Ovary (tissue), 9 donors: ENCODE data around the gene DYRK1A. TPM values are rescaled to one million over a fixed set of nuclear protein-coding genes. Genes with fewer than 3 reads are reported as not detected.

ENCODE experiments used
- DNase-seq, 5 donors: peaks; one replicate each; pipeline ENCODE4 v3.0.0-alpha.2; 2019 to 2020
- H3K27ac ChIP-seq, 2 donors: fragments of 200-600 bp; one replicate each; pipeline versions ENCODE4 v1.5.1 to v1.8.0; 2019 to 2022
- H3K27me3 ChIP-seq: fragments of 200-600 bp; one replicate; pipeline ENCODE4 v1.8.0; 2022
- H3K36me3 ChIP-seq: fragments of 200-600 bp; sonication (generic); one replicate; pipeline ENCODE4 v1.5.1; 2019
- H3K4me1 ChIP-seq: one replicate; pipeline ENCODE4 v1.8.1; 2013; ENCODE audit warnings: mild to moderate bottlenecking, moderate library complexity; ENCODE audit not compliant: insufficient read depth
- H3K4me3 ChIP-seq: fragments of 200-600 bp; sonication (generic); one replicate; pipeline ENCODE4 v1.5.1; 2017
- H3K9me3 ChIP-seq, 2 donors: fragments of 200-600 bp in 1 of 2; sonication (generic) in 1 of 2; one replicate each; pipeline versions ENCODE4 v1.5.1 to v1.8.1; 2013 to 2019; ENCODE audit warnings: mild to moderate bottlenecking in 1 of 2, moderate library complexity in 1 of 2
- EP300 ChIP-seq: sonication (generic); formaldehyde crosslinking; IDR thresholded peaks from one replicate; pipeline ENCODE4 v1.6.1; 2017; ENCODE audit warnings: antibody characterized with exemption
- POLR2A ChIP-seq: fragments of 450-650 bp; IDR thresholded peaks from one replicate; pipeline ENCODE4 v1.6.1; 2017; ENCODE audit warnings: antibody characterized with exemption, mild to moderate bottlenecking, moderate library complexity
- WGBS, 3 donors: extraction: QIAGEN DNeasy Blood & Tissue Kit in 1 of 3; methylation state at CpG; one replicate each; pipeline versions ENCODE4 v1.1.5 to v1.1.7; 2013 to 2017; 5-methylcytosine and 5-hydroxymethylcytosine counted together
- intact Hi-C, 4 donors: fragments of 100-400 bp; cut with DNase I; formaldehyde crosslinking; loops; one replicate each; pipeline versions ENCODE4 v1.11.0 to v1.15.1; 2022 to 2023
- polyA plus RNA-seq, 2 donors: library from polyadenylated mRNA; stranded (reverse); fragments of 200-250 nt in 1 of 2; fragments of 350-450 nt in 1 of 2; fragmentation: Illumina TruSeq in 1 of 2; extraction: RNeasy Lipid Tissue Mini Kit (QIAGEN cat#74804) in 1 of 2; gene quantifications; one replicate each; pipeline ENCODE4 v1.2.3, GENCODE V29; 2013 to 2014
- total RNA-seq, 7 donors: library from RNA; depleted of rRNA in 2 of 7; stranded (reverse); fragments of >200 nt in 2 of 7; fragmentation: NEBNext Ultra II Directional in 3 of 7; extraction: Animal tissue kit (Norgen Biotek cat#: 25700) in 3 of 7; gene quantifications; one replicate each; pipeline versions ENCODE4 v1.1.0 to v1.2.4, GENCODE V29; 2016 to 2023
- TF ChIP-seq, protein P1 (sequence below), 3 donors: fragments of 450-650 bp in 2 of 3; fragments of 200-600 bp in 1 of 3; IDR thresholded peaks; one replicate each; pipeline versions ENCODE4 v1.5.1 to v1.8.0; 2016 to 2022; ENCODE audit warnings: antibody characterized with exemption in 3 of 3, mild to moderate bottlenecking in 1 of 3
- donor health status: DM: no; HTN: no; CAD: no; lungs with moderate emphysema.
- donor health status: DM: no; HTN: no; CAD: no.
- donor health status: Bipolar disorder and iron deficiency.
- donor health status: DM: yes; HTN: yes; CAD: no.
- donor health status: DM: no; HTN: no; CAD: no.
- donor health status: DM: yes; HTN: yes; CAD: no.

DYRK1A gene
- total and polyA plus RNA-seq, 9 donors = 30.9 to 89.0 (median 73.9) TPM

- no peaks in the 10 kb centered on the region for H3K27me3 ChIP-seq
- no peak for DNase-seq
- no peak overlapping the region for H3K4me3 ChIP-seq
- no peaks in the 10 kb centered on the region for H3K4me1 ChIP-seq
- 78 to 90% (median 89%) methylated on average over 4 of the region's 4 CpGs for WGBS, 3 donors
- H3K36me3 ChIP-seq = no peaks in the 10 kb centered on the region
- no peaks in the 10 kb centered on the region for H3K9me3 ChIP-seq
- intact Hi-C loops = no loop called here
- H3K27ac ChIP-seq = no peak overlapping the region
- TF ChIP-seq POLR2A (no peak), EP300 (no peak)
- TF ChIP-seq, protein P1, sequence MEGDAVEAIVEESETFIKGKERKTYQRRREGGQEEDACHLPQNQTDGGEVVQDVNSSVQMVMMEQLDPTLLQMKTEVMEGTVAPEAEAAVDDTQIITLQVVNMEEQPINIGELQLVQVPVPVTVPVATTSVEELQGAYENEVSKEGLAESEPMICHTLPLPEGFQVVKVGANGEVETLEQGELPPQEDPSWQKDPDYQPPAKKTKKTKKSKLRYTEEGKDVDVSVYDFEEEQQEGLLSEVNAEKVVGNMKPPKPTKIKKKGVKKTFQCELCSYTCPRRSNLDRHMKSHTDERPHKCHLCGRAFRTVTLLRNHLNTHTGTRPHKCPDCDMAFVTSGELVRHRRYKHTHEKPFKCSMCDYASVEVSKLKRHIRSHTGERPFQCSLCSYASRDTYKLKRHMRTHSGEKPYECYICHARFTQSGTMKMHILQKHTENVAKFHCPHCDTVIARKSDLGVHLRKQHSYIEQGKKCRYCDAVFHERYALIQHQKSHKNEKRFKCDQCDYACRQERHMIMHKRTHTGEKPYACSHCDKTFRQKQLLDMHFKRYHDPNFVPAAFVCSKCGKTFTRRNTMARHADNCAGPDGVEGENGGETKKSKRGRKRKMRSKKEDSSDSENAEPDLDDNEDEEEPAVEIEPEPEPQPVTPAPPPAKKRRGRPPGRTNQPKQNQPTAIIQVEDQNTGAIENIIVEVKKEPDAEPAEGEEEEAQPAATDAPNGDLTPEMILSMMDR (IDR thresholded peaks at IDR 0.05) = no peak
Measured at GRCh38 chr21:37527716-37528115, 161.1 kb downstream of the DYRK1A start.

DNA sequence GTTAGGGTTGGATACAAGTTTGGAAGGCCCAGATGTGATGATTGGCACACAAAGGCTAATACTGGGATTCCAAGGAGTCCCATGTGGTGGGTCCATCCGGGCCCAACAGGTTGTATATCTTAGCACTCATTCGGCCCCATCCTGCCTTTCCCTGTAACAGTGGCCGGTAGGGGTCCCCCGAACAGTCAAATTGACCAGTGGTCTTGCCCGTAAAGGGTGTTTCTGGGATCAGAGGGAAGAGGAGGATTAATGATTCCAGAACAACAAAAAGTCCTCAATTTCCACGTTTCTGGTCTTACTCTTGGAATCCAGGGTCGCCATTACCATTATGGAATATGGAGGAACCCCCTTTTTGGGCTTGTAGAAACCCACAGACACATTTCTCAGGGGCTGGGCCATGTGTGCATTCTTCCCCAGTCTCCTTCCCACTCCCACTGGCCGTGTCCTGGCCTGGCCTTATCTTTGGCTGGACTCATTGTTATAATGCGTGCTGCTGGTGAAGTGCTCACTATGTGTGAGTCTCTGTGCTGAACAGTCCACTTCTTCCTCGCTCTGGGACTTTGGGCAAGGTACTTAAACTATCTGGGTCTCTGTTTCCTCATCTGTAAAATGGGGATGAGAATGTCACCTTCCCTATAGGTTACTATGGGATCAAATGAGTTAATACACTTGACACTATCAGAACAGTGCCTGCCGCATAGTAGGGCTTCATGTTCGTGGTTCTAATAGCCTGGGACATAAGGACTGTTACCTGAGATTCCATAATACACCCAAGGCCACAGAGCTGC lies 161.8 kb downstream of the DYRK1A start:
- H3K27me3 ChIP-seq = no peaks in the 10 kb centered on the region
- no peaks in the 10 kb centered on the region for H3K9me3 ChIP-seq
- H3K4me3 ChIP-seq = no peak overlapping the region
- 76 to 79% (median 79%) methylated on average over 12 of the region's 12 CpGs for WGBS, 3 donors
- intact Hi-C loops = no loop called here
- DNase-seq = no peak
- no peaks in the 10 kb centered on the region for H3K36me3 ChIP-seq
- no peak overlapping the region for H3K27ac ChIP-seq
- H3K4me1 ChIP-seq = no peaks in the 10 kb centered on the region
- TF ChIP-seq EP300 (no peak), POLR2A (no peak)
- TF ChIP-seq, protein P1 (IDR thresholded peaks at IDR 0.05) = no peak

DNA sequence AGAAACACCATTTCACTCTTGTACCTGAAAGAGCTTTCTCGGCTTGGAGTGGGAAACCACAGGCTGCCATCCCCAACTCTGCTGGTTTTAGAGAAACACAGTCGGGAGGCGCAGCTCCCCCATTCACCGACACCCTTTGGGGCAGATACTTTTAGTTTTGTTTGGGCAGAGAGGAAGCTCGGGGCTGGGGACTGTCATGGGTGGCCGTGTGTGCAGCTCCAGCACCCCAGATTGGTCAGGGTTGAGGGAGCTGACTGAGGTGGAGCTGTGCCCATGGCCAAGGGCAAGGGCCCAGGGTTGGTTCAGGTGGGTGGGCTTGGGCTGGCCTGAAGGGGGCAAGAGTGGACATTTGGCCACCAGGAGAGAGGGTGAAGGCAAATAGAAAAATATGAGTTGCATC lies 163.1 kb downstream of the DYRK1A start:
- Histone ChIP-seq H3K4me3 (no peak overlapping the region), H3K9me3 (no peaks in the 10 kb centered on the region), H3K27ac (no peak overlapping the region), H3K27me3 (no peaks in the 10 kb centered on the region), H3K4me1 (no peaks in the 10 kb centered on the region), H3K36me3 (no peaks in the 10 kb centered on the region)
- no peak for DNase-seq
- TF ChIP-seq EP300 (no peak), POLR2A (no peak)
- TF ChIP-seq, protein P1 (IDR thresholded peaks at IDR 0.05) = no peak
- intact Hi-C loops = no loop called here
- 81 to 88% (median 81%) methylated on average over 6 of the region's 6 CpGs for WGBS, 3 donors

DNA sequence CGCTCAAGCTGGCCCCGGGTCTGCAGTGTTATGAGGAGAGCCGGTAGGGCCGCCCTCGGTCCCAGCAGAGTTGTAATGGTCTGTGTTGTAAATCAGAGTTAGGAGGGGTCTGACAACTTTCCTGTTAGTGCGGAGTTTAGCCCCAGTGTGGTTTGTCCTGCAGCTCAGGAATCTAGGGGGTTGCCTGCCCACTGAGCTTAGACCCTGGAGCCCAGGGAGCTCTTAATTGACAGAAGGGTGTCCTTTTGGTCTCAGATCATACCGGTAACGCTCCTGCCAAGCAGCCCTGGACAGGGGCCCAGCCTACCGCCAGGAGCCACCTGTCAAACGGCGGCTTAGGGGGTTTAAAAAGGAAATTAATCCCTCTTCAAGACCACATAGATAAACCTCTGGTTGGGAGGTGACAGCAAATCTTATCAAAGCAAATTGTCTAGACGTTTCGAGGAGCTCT lies 164.4 kb downstream of the DYRK1A start:
- no peaks in the 10 kb centered on the region for H3K36me3 ChIP-seq
- H3K9me3 ChIP-seq = no peaks in the 10 kb centered on the region
- intact Hi-C loops = no loop called here
- 25 to 27% (median 27%) methylated on average over 13 of the region's 13 CpGs for WGBS, 3 donors
- no peak overlapping the region for H3K4me3 ChIP-seq
- TF ChIP-seq POLR2A = no peak
- TF ChIP-seq, protein P1 (IDR thresholded peaks at IDR 0.05) = no peak
- TF ChIP-seq EP300 = no peak
- DNase-seq = no peak
- H3K27ac ChIP-seq = no peak overlapping the region
- no peaks in the 10 kb centered on the region for H3K27me3 ChIP-seq
- no peaks in the 10 kb centered on the region for H3K4me1 ChIP-seq
